Astrocyte (in vitro differentiated cells and primary cell): ENCODE measurements around the gene CDKN2B-AS1.

Source experiments
- EZH2 ChIP-seq: IDR thresholded peaks from 2 replicates; pipeline ENCODE4 v1.6.1; 2012; ENCODE audit warnings: mild to moderate bottlenecking, low read length, inconsistent platforms; ENCODE audit not compliant: insufficient read depth
- TF ChIP-seq, protein P1 (sequence below): IDR thresholded peaks from 2 replicates; pipeline ENCODE4 v1.5.1; 2011; ENCODE audit warnings: low read depth, mild to moderate bottlenecking, inconsistent platforms, low read length, moderate library complexity; ENCODE audit not compliant: insufficient read depth

DNA sequence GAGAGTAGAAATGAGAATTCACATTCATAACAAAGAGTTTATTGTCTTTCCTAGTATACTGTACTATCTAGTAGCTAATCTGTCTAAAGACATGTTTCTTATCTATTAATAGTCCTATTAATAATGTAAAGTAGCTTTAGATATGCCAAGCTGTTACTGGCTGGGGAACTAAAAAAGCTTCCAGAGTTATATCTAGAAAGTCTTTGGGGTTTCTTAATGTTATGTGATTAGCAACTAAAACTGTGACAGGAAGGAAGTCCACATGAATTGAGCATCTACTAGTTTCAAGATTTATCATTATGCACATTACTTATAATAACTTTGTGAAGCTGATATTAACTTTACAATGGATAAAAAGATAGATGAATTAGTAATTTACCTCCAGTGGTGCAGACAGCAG lies 137.2 kb downstream of the CDKN2B-AS1 start:
- TF ChIP-seq, protein P1, sequence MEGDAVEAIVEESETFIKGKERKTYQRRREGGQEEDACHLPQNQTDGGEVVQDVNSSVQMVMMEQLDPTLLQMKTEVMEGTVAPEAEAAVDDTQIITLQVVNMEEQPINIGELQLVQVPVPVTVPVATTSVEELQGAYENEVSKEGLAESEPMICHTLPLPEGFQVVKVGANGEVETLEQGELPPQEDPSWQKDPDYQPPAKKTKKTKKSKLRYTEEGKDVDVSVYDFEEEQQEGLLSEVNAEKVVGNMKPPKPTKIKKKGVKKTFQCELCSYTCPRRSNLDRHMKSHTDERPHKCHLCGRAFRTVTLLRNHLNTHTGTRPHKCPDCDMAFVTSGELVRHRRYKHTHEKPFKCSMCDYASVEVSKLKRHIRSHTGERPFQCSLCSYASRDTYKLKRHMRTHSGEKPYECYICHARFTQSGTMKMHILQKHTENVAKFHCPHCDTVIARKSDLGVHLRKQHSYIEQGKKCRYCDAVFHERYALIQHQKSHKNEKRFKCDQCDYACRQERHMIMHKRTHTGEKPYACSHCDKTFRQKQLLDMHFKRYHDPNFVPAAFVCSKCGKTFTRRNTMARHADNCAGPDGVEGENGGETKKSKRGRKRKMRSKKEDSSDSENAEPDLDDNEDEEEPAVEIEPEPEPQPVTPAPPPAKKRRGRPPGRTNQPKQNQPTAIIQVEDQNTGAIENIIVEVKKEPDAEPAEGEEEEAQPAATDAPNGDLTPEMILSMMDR = no peak
- TF ChIP-seq EZH2 = no peak
